ENCODE measurements around the gene ACY1. TPM values are rescaled to one million over a fixed set of nuclear protein-coding genes. Genes with fewer than 3 reads are reported as not detected.

The ACY1 gene
- total RNA-seq, 1 donor from 2014 or later, result 59.4 TPM

DNA sequence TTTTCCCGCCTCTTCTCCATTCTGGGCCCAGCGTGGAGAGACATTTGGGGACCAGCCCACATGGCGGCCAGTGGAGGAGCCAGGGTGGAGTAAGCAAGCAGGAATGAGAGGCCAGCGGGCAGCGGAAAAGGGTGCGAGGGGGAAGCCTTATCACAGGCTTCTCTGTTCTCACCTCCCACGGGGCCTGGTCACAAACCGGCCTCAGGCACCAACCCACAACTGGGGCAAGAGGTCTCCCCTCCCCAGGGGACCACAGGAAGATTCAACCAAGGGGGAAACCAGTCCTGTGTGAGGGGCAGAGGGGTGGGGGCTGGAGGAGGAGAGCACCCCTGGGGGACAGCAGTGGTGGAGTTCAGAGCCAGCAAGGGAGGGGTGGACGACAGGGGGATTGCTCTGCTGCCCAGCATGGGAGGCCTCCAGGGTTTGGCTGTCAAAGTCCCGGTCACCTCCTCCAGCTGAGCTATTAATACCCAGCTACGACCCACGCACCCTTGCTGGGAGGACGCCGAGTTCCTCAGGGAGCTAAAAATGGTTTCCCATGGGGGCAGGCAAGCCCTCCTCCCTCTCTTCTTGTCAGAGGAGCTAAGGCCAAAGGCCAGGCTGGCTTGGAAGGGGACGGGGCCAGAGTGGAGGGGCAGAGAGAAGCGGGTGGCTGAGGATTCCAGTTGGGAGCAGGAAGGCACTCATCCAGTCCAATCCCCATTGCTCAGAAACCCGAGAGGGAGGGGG is 36.2 kb downstream of the ACY1 start:
- Histone ChIP-seq H3K36me3 (ENCODE audit: control insufficient read depth, insufficient read depth, low read length) (no peaks in the 10 kb centered on the region), H3K27me3 (ENCODE audit: control insufficient read depth, insufficient read depth, low read length) (no peaks in the 10 kb centered on the region), H3K4me3 (ENCODE audit: low read depth, low read length) (no peak overlapping the region)
- TF ChIP-seq, protein P1, sequence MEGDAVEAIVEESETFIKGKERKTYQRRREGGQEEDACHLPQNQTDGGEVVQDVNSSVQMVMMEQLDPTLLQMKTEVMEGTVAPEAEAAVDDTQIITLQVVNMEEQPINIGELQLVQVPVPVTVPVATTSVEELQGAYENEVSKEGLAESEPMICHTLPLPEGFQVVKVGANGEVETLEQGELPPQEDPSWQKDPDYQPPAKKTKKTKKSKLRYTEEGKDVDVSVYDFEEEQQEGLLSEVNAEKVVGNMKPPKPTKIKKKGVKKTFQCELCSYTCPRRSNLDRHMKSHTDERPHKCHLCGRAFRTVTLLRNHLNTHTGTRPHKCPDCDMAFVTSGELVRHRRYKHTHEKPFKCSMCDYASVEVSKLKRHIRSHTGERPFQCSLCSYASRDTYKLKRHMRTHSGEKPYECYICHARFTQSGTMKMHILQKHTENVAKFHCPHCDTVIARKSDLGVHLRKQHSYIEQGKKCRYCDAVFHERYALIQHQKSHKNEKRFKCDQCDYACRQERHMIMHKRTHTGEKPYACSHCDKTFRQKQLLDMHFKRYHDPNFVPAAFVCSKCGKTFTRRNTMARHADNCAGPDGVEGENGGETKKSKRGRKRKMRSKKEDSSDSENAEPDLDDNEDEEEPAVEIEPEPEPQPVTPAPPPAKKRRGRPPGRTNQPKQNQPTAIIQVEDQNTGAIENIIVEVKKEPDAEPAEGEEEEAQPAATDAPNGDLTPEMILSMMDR (IDR thresholded peaks at IDR 0.05; ENCODE audit: insufficient read depth, low read length, poor library complexity, severe bottlenecking), result no peak
- DNase-seq (ENCODE audit: low read depth), result no peak

DNA sequence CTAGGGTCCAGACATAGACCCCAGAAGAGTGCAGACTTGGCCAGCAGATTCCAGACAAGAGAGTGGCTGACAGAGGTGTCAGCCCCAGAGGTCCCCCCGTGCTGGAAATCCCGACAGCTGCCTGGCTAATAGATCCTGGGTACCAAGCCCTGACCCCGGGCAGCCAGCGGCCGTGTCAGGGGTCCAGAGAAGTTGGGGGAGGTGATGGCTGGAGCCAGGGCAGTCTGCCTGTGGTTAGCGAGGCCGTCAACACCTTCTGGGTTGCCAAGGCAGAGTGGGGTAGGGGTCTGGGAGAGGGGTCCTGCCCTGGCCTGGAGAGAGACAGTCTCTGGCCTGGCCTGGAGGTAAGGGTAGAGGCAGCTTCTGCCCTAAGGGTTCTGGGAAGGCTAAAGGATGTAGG is 37.5 kb downstream of the ACY1 start:
- Histone ChIP-seq H3K4me3 (ENCODE audit: low read depth, low read length) (no peak overlapping the region), H3K36me3 (ENCODE audit: control insufficient read depth, insufficient read depth, low read length) (no peaks in the 10 kb centered on the region), H3K27me3 (ENCODE audit: control insufficient read depth, insufficient read depth, low read length) (no peaks in the 10 kb centered on the region)
- TF ChIP-seq, protein P1 (IDR thresholded peaks at IDR 0.05; ENCODE audit: insufficient read depth, low read length, poor library complexity, severe bottlenecking), result no peak
- DNase-seq (ENCODE audit: low read depth), result no peak

DNA sequence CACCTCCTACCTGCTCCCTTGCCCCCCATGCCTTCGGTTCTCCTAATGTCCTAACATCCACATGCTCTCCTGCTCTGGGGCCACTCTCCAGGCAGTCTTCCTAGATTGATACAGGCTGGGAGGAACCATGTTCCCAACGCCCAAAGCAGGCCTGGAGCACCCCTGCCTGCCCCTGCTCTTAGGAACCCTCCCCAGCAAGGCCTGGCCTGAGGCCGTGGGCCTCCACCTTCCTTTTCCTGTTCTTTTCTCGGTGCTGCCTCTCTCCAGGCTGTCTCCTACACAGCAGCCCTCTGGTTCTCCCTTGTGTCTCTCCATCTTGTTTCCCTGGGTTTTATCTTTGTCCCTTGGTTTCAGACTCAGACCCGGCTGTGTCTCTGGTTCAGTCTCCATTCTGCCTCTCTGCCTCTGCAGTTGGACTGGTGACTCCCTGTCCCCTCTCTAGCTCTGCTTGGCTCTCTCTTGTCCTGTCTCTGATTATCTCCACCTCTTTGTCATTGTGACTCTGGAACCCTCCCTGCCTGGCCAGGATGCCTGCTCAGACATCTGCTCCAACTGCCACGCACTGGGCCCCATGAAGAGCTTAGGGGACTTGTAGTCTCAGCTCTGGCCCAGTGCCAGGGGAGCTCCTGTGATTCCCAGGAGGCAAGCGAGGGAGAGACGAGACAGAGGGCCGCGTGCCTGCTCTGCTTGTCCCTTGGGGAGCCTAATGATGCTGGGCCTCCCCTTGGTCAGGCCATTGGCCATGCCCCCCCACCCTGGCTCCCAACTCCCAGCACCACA is 38.3 kb downstream of the ACY1 start:
- no peak overlapping the region for H3K4me3 ChIP-seq (ENCODE audit: low read depth, low read length)
- H3K36me3 ChIP-seq (ENCODE audit: control insufficient read depth, insufficient read depth, low read length), result no peaks in the 10 kb centered on the region
- TF ChIP-seq, protein P1 (IDR thresholded peaks at IDR 0.05; ENCODE audit: insufficient read depth, low read length, poor library complexity, severe bottlenecking), result no peak
- DNase-seq (ENCODE audit: low read depth), result no peak
- H3K27me3 ChIP-seq (ENCODE audit: control insufficient read depth, insufficient read depth, low read length), result no peaks in the 10 kb centered on the region

DNA sequence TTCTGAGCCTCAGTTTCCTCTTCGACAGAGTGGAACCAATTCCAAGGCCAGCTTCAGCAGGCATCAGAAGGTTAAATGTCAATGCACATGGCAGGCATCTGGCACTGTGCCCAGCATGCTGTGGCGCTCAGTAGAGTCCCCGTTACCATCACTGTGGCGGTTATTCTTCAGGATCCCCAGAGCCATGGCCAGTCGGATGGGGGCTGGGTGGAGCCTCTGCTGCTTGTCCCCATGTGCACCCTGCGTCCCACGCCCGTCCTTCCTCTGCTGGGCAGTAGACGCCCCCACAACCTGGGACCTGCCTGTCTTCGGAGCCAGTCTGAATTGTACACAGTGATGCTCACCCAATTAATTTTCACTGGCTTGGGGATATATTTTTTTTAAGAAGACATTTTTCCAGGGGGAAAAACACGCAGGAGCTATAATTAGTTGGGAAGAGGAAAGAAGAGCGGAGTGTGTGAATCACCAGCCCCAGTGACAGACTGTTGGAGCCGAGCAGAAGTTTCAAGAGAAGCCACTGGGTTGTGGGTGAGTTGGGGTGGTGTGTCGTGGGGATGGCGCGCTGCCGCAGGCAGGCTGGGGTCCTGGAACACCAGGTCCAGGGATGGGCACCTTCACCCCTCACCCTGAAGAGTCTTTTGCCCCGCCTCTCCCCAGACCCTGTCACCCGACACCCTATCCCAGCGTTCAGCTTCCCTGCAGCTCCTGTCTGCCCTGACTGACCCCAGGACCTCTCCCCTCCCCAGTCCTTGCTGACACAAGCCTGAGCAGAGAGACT is 39.2 kb downstream of the ACY1 start:
- H3K4me3 ChIP-seq (ENCODE audit: low read depth, low read length), result no peak overlapping the region
- no peak for DNase-seq (ENCODE audit: low read depth)
- TF ChIP-seq, protein P1 (IDR thresholded peaks at IDR 0.05; ENCODE audit: insufficient read depth, low read length, poor library complexity, severe bottlenecking), result no peak
- H3K36me3 ChIP-seq (ENCODE audit: control insufficient read depth, insufficient read depth, low read length), result no peaks in the 10 kb centered on the region
- no peaks in the 10 kb centered on the region for H3K27me3 ChIP-seq (ENCODE audit: control insufficient read depth, insufficient read depth, low read length)

DNA sequence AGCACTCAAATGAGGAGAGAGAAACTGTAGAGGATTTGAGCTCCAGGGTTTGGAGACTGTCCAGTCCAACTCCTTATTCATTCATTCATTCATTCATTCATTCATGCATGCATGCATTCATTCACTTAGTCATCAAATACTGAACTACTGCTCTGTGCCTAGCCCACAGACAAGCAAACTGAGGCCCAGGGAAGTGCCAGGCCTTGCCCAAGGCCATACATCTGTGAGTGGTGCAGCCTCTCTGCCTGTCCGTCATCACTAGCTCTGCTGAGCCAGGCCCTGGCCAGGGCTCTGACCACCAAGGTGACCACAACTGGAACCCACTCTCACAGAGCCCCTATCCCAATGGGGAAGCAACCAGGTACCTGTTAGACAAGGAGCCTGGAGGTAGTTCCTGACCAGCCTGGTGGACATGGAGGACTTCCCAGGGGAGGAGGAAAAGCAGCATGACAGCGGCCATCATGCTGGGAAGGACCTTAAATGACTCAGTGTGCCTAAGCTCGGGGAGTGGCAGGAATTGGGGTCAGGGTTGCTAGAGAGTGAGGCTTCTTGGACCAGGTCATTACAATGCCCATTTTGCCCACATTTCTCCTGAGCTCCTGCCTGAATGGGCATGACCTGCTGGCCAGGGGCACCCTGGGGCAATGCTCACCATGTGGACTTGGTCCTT is 39.9 kb downstream of the ACY1 start:
- TF ChIP-seq, protein P1 (IDR thresholded peaks at IDR 0.05; ENCODE audit: insufficient read depth, low read length, poor library complexity, severe bottlenecking), result no peak
- no peak overlapping the region for H3K4me3 ChIP-seq (ENCODE audit: low read depth, low read length)
- no peak for DNase-seq (ENCODE audit: low read depth)

More for the DNA sequence above, 39.9 kb downstream of the ACY1 start:
- no peaks in the 10 kb centered on the region for H3K27me3 ChIP-seq (ENCODE audit: control insufficient read depth, insufficient read depth, low read length)
- no peaks in the 10 kb centered on the region for H3K36me3 ChIP-seq (ENCODE audit: control insufficient read depth, insufficient read depth, low read length)
